A549 treated with Hydrocortisone at 1 μM for 4 hours (cell line): ENCODE results near the gene CORO6. TPM values are rescaled to one million over a fixed set of nuclear protein-coding genes. Genes with fewer than 3 reads are reported as not detected.

ENCODE experiments used
- total RNA-seq: library from RNA; stranded (reverse); fragments of 200-300 nt; extraction: Qiagen RNA extraction; gene quantifications from 5 replicates; pipeline ENCODE4 v1.2.3, GENCODE V29; 2022

Gene CORO6
- 4.7 to 6.0 TPM (median 5.5 TPM) in 5 replicates for total RNA-seq

GRCh38 chr17:29622337-29623282 is at the start of gene CORO6:
CORO6 (minus strand) TSS chr17:29622912; CDS start chr17:29621421, 1,491 bp downstream.

DNA sequence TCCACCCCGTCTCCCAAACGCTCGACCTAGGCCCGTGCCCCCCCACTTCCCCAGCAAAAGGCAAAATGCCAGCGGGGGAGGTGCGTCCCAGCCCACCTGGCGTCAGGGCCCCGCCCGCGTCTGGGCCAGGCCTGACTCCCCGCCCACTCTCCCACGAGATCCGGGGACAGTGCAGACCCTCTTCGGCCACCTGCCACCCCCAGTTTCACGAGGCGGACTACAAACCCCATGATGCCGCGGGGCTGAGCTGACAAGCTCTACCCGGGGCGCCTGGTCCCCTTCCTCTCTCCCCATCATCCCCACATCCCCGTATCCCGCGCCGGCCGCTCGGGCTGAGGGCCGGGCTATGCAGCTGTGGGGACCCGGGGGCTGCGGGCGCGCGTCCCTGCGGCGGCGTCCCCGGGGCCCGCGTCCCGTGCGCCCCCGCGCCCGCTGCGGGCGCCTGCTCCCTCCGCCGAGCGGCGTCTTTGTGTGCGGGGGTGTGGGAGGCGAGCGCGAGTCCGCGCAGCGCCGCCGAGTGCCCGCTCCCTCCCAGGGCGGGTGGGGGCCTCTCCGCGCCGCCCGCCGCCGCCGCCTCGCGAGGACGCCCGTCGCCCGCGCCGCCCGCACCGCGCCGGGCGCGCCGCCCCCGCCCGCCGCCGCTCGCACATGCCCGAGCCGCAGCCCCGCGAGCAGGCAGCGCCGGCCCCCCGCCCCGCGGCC is 29.7 kb downstream of the CORO6 start, which contains the start of gene ANKRD13B:
Gene ANKRD13B (plus strand): TSS at position 283 of the 702 bp plus-strand sequence. CDS start 490 bp downstream, outside the sequence.

DNA sequence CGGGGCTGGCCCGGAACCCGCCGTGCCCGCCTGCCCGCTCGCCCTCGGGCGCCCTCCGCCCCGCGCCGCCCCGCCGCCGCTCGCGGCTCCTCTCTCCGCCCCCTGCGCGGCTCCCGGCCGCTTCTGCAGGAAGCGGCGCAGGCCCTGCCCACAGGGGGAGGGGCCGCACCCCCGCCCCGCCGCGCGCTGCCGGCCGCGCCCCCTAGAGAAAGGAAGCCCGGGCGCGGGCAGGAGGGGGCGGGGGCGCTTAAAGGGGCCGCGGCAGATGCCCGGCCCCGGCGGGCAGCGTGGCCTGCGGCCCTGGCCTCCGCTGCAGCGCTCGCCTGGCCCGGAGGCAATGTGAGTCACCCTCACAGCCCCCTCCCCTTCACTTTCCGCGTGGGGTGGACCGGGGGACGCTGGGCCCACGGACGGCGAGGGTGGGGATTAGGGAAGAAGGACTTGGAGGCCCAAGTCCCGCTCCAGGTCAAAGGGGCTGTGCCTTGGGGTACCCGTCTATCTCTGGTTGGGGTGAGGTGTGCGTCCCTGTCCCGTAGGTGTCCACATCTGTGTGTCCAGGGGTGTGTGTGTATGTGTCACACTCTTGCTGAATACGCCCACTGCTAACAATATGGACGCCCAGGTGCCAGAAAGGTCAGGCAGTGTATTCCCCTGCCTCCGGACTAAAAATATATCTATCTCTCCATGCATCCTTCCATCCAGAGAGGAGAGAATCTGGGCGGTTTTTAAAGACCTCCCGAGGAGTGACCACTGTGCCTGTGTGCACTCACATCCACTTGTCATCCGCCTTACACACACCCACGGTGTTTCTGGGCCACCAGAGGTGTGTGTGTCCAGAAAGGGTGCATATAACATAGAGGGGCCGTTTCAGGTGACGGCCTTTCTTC is 32.9 kb downstream of the CORO6 start, which contains the start of gene GIT1:
Gene GIT1 (minus strand): TSS at position 125 of the 887 bp plus-strand sequence. CDS start 270 bp downstream, outside the sequence.

DNA sequence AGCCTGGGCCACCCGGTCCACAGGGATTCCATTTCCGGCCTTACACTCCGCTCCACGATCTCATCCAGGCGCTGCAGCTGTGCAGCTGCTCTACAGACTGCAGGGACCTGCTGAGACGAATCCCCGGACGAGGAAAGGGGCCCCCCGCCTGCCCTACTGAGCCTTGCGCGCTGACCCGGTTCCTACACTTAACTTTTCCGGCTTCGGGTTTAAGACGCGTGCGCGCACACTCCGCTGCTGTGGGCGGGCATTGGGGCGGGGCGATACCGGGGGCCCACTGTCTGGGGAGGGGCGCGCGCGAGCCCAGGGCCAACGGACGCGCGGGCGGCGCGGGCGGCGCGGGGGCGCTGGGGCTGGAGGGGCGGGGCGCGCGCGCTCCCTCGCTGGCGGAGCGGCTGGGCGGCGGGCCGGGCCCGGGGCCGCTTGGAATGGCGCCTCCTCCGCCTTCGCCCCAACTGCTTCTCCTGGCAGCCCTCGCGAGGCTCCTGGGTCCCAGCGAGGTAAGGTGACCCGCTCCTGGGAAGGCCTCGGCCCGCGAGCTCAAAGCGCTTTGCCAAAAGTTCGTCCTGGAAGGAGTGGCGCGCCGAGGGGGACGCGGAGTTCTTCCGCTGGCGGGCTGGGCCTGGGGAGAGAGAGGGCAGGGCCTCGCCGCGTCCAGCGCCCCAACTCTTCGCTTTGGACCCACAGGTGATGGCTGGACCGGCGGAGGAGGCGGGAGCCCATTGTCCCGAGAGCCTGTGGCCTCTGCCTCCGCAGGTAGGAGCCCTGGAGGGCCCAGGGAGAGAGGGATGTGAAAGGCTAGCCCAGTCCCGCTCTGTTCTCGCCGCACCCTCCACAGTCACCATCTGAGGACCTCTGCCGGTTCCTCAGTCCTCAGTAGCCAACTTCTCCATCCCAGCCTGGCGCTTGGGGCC is 54.1 kb downstream of the CORO6 start, which contains the start of gene TP53I13:
Gene TP53I13 (plus strand): TSS at position 371 of the 914 bp plus-strand sequence. CDS start 58 bp downstream, at position 429.

DNA sequence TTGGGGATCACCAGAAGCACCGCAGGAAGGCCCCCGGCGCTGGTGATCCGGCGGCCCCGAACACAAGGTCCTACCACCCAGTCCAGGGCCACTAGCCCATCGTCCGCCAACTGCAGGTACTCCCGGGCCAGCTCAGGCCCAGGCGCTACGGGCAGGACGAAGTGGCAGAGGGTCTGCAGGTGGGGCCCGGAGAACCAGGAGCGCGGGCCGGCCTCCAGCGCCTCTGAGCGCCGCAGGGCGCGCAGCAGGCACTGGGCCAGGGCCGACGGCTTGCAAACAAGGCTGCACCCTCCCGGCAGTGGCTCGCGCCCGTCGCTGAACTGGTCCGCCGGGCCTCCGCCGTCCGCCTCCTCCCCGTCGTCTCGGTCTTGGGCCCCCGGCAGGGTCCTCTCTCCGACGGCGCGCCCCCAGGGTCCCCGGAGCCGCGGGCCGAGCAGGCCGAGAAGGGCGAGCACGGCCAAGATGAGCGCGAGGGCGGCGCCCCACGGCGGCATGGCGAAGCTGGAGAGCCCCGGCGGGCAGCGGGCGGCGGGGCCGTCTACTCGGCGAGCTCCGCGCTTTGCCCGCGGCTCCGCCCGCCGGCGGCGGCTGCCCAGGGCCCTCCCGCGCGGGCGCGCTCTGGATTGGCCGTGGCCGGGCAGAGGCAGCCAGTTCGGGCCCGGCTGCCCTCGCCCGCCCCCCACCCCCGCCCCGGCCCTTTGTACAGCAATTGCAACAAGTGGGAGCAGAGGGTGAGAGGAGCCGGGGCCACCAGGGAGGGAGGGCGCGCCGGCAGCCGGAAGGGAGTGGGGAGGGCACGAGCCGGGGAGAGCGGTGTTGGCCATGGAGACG is 56.0 kb downstream of the CORO6 start, which contains the start of gene ABHD15:
Gene ABHD15 (minus strand): TSS at position 565 of the 831 bp plus-strand sequence. CDS start 71 bp downstream, at position 494.

Other genes starting within 250 kb of the CORO6 start
- 14.2 to 29.2 TPM (median 22.7 TPM) in 5 replicates for gene TAOK1, start 232.5 kb downstream of the CORO6 start, total RNA-seq
- 23.3 to 27.3 TPM (median 24.9 TPM) in 5 replicates for gene ABHD15, start 55.9 kb downstream of the CORO6 start, total RNA-seq
- 80.1 to 99.2 TPM (median 96.1 TPM) in 5 replicates for gene TP53I13, start 54.2 kb downstream of the CORO6 start, total RNA-seq
- gene GIT1, start 33.3 kb downstream of the CORO6 start, total RNA-seq: 69.4 to 81.2 TPM (median 80.5 TPM) in 5 replicates
- gene ANKRD13B, start 29.8 kb downstream of the CORO6 start, total RNA-seq: 22.8 to 29.6 TPM (median 26.4 TPM) in 5 replicates